IMR-90 (cell line): ENCODE data around the gene FXYD4. TPM values are rescaled to one million over a fixed set of nuclear protein-coding genes. Genes with fewer than 3 reads are reported as not detected.

Source experiments
- ATAC-seq: fragments of 200-7000 bp; cut with Tn5 transposase; 2 replicates; pipeline ENCODE4 v1.9.1; 2020; ENCODE audit warnings: low read depth, mild to moderate bottlenecking, moderate library complexity
- BruUV-seq: library from RNA; stranded (reverse); fragments of 400-500 nt; replicated peaks from 2 replicates; lab custom pipeline; 2021; lab: Mats Ljungman, UMichigan
- CTCF ChIA-PET: fragments of 300-600 bp; formaldehyde crosslinking; extraction: SDS; loops from one replicate; lab custom pipeline; 2021; ENCODE audit warnings: antibody characterized with exemption; lab: Yijun Ruan, JAX
- POLR2A ChIA-PET: fragments of 300-600 bp; sonication (Branson Sonifier 250); formaldehyde crosslinking; loops from one replicate; lab custom pipeline; 2022; ENCODE audit warnings: antibody characterized with exemption; ENCODE audit not compliant: unreplicated experiment; lab: Charles Lee
- DNase-seq: peaks from one replicate; pipeline ENCODE4 v3.0.0; 2013
- H2AFZ ChIP-seq: replicated peaks from 2 replicates; pipeline ENCODE3; 2013; ENCODE audit warnings: low read length, mild to moderate bottlenecking; ENCODE audit not compliant: poor library complexity
- H2AK5ac ChIP-seq: 2 replicates; pipeline ENCODE4 v1.6.1; 2013; ENCODE audit warnings: low read depth, low read length, inconsistent platforms
- H2AK9ac ChIP-seq: replicated peaks from 2 replicates; pipeline ENCODE3; 2013; ENCODE audit warnings: mild to moderate bottlenecking, low read depth, low read length, moderate library complexity; ENCODE audit not compliant: poor library complexity
- H2BK120ac ChIP-seq: 2 replicates; pipeline ENCODE4 v1.6.1; 2013; ENCODE audit warnings: low read depth, low read length, inconsistent platforms
- H2BK15ac ChIP-seq: 3 replicates; pipeline ENCODE4 v1.6.1; 2013; ENCODE audit warnings: low read depth, low read length, inconsistent platforms
- H2BK20ac ChIP-seq: 2 replicates; pipeline ENCODE4 v1.6.1; 2013; ENCODE audit warnings: low read depth, mild to moderate bottlenecking, inconsistent platforms, low read length, moderate library complexity
- H2BK5ac ChIP-seq: 2 replicates; pipeline ENCODE4 v1.6.1; 2013; ENCODE audit warnings: mild to moderate bottlenecking, low read depth, low read length, inconsistent platforms; ENCODE audit not compliant: poor library complexity, severe bottlenecking
- H3K14ac ChIP-seq: replicated peaks from 2 replicates; pipeline ENCODE4 v1.6.1; 2013; ENCODE audit warnings: low read depth, low read length, inconsistent platforms
- H3K18ac ChIP-seq: 2 replicates; pipeline ENCODE4 v1.6.1; 2013; ENCODE audit warnings: low read depth, low read length, control low read depth
- H3K23ac ChIP-seq: 2 replicates; pipeline ENCODE4 v1.6.1; 2013; ENCODE audit warnings: low read depth, low read length, inconsistent platforms
- H3K27ac ChIP-seq: 2 replicates; pipeline ENCODE4 v1.5.1; 2013; ENCODE audit warnings: mild to moderate bottlenecking, control low read depth, low read length; ENCODE audit not compliant: insufficient read depth
- H3K27me3 ChIP-seq: 2 replicates; pipeline ENCODE4 v1.6.1; 2013; ENCODE audit warnings: low read length; ENCODE audit not compliant: control insufficient read depth, insufficient read depth
- H3K36me3 ChIP-seq: 2 replicates; pipeline ENCODE4 v1.6.1; 2013; ENCODE audit warnings: low read length, mixed read lengths; ENCODE audit not compliant: control insufficient read depth, insufficient read depth
- H3K4ac ChIP-seq: 2 replicates; pipeline ENCODE4 v1.6.1; 2013; ENCODE audit warnings: low read depth, low read length, inconsistent platforms
- H3K4me1 ChIP-seq: 2 replicates; pipeline ENCODE4 v1.6.1; 2013; ENCODE audit warnings: low read length, mixed read lengths; ENCODE audit not compliant: control insufficient read depth, insufficient read depth
- H3K4me2 ChIP-seq: 2 replicates; pipeline ENCODE4 v1.6.1; 2013; ENCODE audit warnings: low read depth, mild to moderate bottlenecking, control low read depth, low read length, moderate library complexity
- H3K4me3 ChIP-seq: 2 replicates; pipeline ENCODE4 v1.5.1; 2013; ENCODE audit warnings: low read depth, mild to moderate bottlenecking, control low read depth, low read length, moderate library complexity; ENCODE audit not compliant: insufficient read depth
- H3K56ac ChIP-seq: 2 replicates; pipeline ENCODE4 v1.6.1; 2013; ENCODE audit warnings: low read length, inconsistent platforms; ENCODE audit not compliant: insufficient read depth; ENCODE audit errors: extremely low read depth
- H3K79me1 ChIP-seq, 2 experiments: 2 replicates each; pipeline ENCODE4 v1.6.1; 2013; ENCODE audit warnings: low read length in 2 of 2, inconsistent platforms in 1 of 2, low read depth in 1 of 2
- H3K9ac ChIP-seq: 2 replicates; pipeline ENCODE4 v1.6.1; 2013; ENCODE audit warnings: low read depth, low read length, control low read depth
- H3K9me1 ChIP-seq: 2 replicates; pipeline ENCODE4 v1.6.1; 2013; ENCODE audit warnings: low read length, inconsistent platforms; ENCODE audit not compliant: insufficient read depth
- H3K9me3 ChIP-seq: 2 replicates; pipeline ENCODE4 v1.6.1; 2013; ENCODE audit warnings: low read length; ENCODE audit not compliant: control insufficient read depth, insufficient read depth
- H4K20me1 ChIP-seq: 2 replicates; pipeline ENCODE4 v1.6.1; 2013; ENCODE audit warnings: low read length, inconsistent platforms; ENCODE audit not compliant: insufficient read depth
- H4K5ac ChIP-seq: 2 replicates; pipeline ENCODE4 v1.6.1; 2013; ENCODE audit warnings: mild to moderate bottlenecking, low read depth, low read length, control low read depth
- H4K8ac ChIP-seq, 2 experiments: 2 replicates each; pipeline ENCODE4 v1.6.1; 2013; ENCODE audit warnings: low read depth in 2 of 2, low read length in 2 of 2, control low read depth in 1 of 2, inconsistent platforms in 1 of 2
- H4K91ac ChIP-seq: 2 replicates; pipeline ENCODE4 v1.6.1; 2013; ENCODE audit warnings: low read depth, low read length, inconsistent platforms; ENCODE audit not compliant: insufficient read depth
- BHLHE40 ChIP-seq: fragments of 150-350 bp; IDR thresholded peaks from 2 replicates; pipeline ENCODE4 v1.6.1; 2016; ENCODE audit warnings: mild to moderate bottlenecking, low read depth, low read length
- FOS ChIP-seq: fragments of 150-350 bp; IDR thresholded peaks from 2 replicates; pipeline ENCODE4 v1.6.1; 2016; ENCODE audit warnings: low read depth, low read length
- MAFK ChIP-seq: IDR thresholded peaks from 2 replicates; pipeline ENCODE4 v1.6.1; 2012; ENCODE audit warnings: low read depth, low read length, improper control_type of control experiment
- MAZ ChIP-seq: IDR thresholded peaks from 2 replicates; pipeline ENCODE4 v1.6.1; 2012; ENCODE audit warnings: low read depth, mild to moderate bottlenecking, low read length, improper control_type of control experiment, moderate library complexity, borderline replicate concordance
- MXI1 ChIP-seq: IDR thresholded peaks from 2 replicates; pipeline ENCODE4 v1.6.1; 2012; ENCODE audit warnings: low read depth, mild to moderate bottlenecking, low read length, moderate library complexity, borderline replicate concordance
- NFE2L2 ChIP-seq: fragments of 150-350 bp; IDR thresholded peaks from 2 replicates; pipeline ENCODE4 v1.6.1; 2016; ENCODE audit warnings: low read depth, mild to moderate bottlenecking, low read length
- RAD21 ChIP-seq: IDR thresholded peaks from 2 replicates; pipeline ENCODE4 v1.6.1; 2012; ENCODE audit warnings: low read length, improper control_type of control experiment
- RCOR1 ChIP-seq: IDR thresholded peaks from 2 replicates; pipeline ENCODE4 v1.6.1; 2012; ENCODE audit warnings: mild to moderate bottlenecking, low read length, improper control_type of control experiment; ENCODE audit not compliant: insufficient replicate concordance
- SMC3 ChIP-seq: fragments of 150-350 bp; IDR thresholded peaks from 2 replicates; pipeline ENCODE4 v1.6.1; 2016; ENCODE audit warnings: low read depth, mild to moderate bottlenecking, antibody characterized with exemption, low read length, moderate library complexity
- WGBS, 2 experiments: methylation state at CpG; one replicate each; pipeline versions ENCODE4 v1.1.5 to v1.1.7; 2013; ENCODE audit warnings: missing lambda C conversion rate in 2 of 2; ENCODE audit not compliant: insufficient read length in 1 of 2; ENCODE audit errors: extremely low coverage in 2 of 2; 5-methylcytosine and 5-hydroxymethylcytosine counted together
- dilution Hi-C: fragments of 300-500 bp; cut with HindIII; formaldehyde crosslinking; loops from one replicate; pipeline ENCODE4 v1.14.3; 2018; ENCODE audit warnings: low sequenced_read_pairs; ENCODE audit not compliant: unreplicated experiment
- in situ Hi-C: fragments of 300-500 bp; cut with MboI; formaldehyde crosslinking; loops from 3 replicates; pipeline ENCODE4 v1.14.3; 2019; ENCODE audit warnings: low sequenced_read_pairs, inconsistent platforms, mixed read lengths
- intact Hi-C: fragments of 100-400 bp; cut with micrococcal nuclease; formaldehyde crosslinking; loops from 2 replicates; pipeline ENCODE4 v1.10.0; 2022
- polyA plus RNA-seq, 3 experiments: library from polyadenylated mRNA; depleted of rRNA; stranded (reverse); fragments of >200 nt; gene quantifications; 2 replicates each; pipeline ENCODE4 v1.2.3, GENCODE V29; 2012; ENCODE audit warnings: low replicate concordance in 1 of 3
- total RNA-seq: library from RNA; depleted of rRNA; stranded (reverse); fragments of >200 nt; gene quantifications from 2 replicates; pipeline ENCODE4 v1.2.3, GENCODE V29; 2012
- TF ChIP-seq, protein P1 (sequence below): conservative IDR thresholded peaks from 2 replicates; pipeline ENCODE4 v1.5.1; 2012; ENCODE audit warnings: mild to moderate bottlenecking, low read depth, low read length, improper control_type of control experiment
- TF ChIP-seq, protein P2 (sequence below): fragments of 150-350 bp; IDR thresholded peaks from 2 replicates; pipeline ENCODE4 v1.6.1; 2016; ENCODE audit warnings: low read depth, mild to moderate bottlenecking, low read length, moderate library complexity, borderline replicate concordance

The FXYD4 gene
- total and polyA plus RNA-seq, 2 of the 4 experiments (the other 2 are of a cell fraction) = not detected

DNA sequence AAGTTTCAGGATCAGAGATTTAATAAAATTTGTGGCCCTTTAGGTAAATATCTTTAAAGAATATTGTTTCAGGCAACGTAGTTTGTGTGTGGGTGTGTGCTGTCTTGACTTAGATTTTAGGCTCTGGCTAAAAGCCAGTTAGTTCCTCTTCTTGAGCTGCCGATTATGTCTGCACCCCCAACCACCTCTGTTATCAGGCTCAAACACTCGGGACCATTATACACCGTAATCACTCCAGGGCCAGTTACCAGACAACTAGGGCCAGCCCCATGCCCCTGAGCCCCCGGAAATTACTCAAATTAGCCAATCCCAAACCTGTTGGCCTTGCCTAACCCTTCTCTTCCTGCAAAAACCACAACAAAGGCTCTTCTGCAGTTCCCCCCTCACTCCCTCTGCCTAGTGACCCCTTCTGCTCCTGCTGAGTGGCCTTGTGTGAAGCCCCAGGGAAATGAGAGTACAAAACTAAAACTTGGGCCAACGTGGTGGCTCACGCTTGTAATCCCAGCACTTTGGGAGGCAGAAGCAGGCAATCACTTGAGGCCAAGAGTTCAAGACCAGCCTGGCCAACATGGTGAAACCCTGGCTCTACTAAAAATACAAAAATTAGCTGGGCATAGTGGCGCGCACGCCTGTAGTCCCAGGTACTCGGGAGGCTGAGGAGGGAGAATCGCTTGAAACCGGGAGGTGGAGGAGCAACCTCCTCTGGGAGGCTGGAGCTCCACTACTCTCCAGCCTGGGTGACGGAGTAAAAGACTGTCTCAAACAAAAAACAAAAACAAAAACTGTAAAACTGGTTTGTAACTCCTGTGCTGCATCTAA lies 46.7 kb downstream of the FXYD4 start:
- Histone ChIP-seq H3K56ac (no peak overlapping the region), H3K18ac (no peak overlapping the region), H2BK15ac (no peak overlapping the region), H3K4me2 (no peak overlapping the region), H3K79me1 (no peaks in the 10 kb centered on the region), H3K14ac (no peak overlapping the region), H3K9ac (no peak overlapping the region), H3K4ac (no peak overlapping the region), H3K23ac (no peak overlapping the region), H3K4me3 (no peak overlapping the region), H3K4me1 (0 out of 2 replicates have a peak, but pooled peaks cover 2% of the 10 kb centered on the region), H2AK5ac (no peak overlapping the region), H2BK20ac (no peak overlapping the region), H2BK120ac (no peak overlapping the region), H4K91ac (no peak overlapping the region), H3K36me3 (no peaks in the 10 kb centered on the region), H3K27ac (no peak overlapping the region), H2AFZ (peak overlapping the region; percentile 75), H2BK5ac (no peak overlapping the region), H3K9me3 (no peaks in the 10 kb centered on the region), H4K20me1 (no peaks in the 10 kb centered on the region), H2AK9ac (no peak overlapping the region), H3K9me1 (no peaks in the 10 kb centered on the region), H4K5ac (no peak overlapping the region), H4K8ac (no peak overlapping the region), H3K27me3 (no peaks in the 10 kb centered on the region)
- no peak for DNase-seq
- intact Hi-C loops = no loop called here
- ChIA-PET CTCF (no interaction called here), POLR2A (no interaction called here)
- ATAC-seq = no peak
- 72% methylated on average over 4 of the region's 14 CpGs; no CpG with 5 or more reads in 1 of the 2 experiments for WGBS, 2 experiments
- in situ Hi-C loops = loop anchor here (25.0 kb wide), 1 partner anchor 1569 kb away; the partner anchor contains the start of gene DEPP1
- TF ChIP-seq RCOR1 = no peak
- no peak for TF ChIP-seq SMC3
- TF ChIP-seq NFE2L2 = no peak
- TF ChIP-seq, protein P1, sequence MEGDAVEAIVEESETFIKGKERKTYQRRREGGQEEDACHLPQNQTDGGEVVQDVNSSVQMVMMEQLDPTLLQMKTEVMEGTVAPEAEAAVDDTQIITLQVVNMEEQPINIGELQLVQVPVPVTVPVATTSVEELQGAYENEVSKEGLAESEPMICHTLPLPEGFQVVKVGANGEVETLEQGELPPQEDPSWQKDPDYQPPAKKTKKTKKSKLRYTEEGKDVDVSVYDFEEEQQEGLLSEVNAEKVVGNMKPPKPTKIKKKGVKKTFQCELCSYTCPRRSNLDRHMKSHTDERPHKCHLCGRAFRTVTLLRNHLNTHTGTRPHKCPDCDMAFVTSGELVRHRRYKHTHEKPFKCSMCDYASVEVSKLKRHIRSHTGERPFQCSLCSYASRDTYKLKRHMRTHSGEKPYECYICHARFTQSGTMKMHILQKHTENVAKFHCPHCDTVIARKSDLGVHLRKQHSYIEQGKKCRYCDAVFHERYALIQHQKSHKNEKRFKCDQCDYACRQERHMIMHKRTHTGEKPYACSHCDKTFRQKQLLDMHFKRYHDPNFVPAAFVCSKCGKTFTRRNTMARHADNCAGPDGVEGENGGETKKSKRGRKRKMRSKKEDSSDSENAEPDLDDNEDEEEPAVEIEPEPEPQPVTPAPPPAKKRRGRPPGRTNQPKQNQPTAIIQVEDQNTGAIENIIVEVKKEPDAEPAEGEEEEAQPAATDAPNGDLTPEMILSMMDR = no peak
- TF ChIP-seq BHLHE40 = no peak
- no peak for TF ChIP-seq MAFK
- TF ChIP-seq MAZ = no peak
- TF ChIP-seq MXI1 = no peak
- TF ChIP-seq RAD21 = no peak
- no peak for TF ChIP-seq FOS
- TF ChIP-seq, protein P2, sequence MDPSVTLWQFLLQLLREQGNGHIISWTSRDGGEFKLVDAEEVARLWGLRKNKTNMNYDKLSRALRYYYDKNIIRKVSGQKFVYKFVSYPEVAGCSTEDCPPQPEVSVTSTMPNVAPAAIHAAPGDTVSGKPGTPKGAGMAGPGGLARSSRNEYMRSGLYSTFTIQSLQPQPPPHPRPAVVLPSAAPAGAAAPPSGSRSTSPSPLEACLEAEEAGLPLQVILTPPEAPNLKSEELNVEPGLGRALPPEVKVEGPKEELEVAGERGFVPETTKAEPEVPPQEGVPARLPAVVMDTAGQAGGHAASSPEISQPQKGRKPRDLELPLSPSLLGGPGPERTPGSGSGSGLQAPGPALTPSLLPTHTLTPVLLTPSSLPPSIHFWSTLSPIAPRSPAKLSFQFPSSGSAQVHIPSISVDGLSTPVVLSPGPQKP = no peak
- no TSS peak for BruUV-seq
- dilution Hi-C loops = no loop called here
